Mucosa of descending colon (tissue), 3 donors: ENCODE results near the gene OSBPL8. TPM values are rescaled to one million over a fixed set of nuclear protein-coding genes. Genes with fewer than 3 reads are reported as not detected.

Source experiments
- ATAC-seq: fragments of 200-7000 bp; cut with Tn5 transposase; one replicate; pipeline ENCODE4 v1.9.1; 2020; ENCODE audit warnings: mild to moderate bottlenecking, moderate library complexity
- DNase-seq, 3 donors: peaks; one replicate each; pipeline ENCODE4 v3.0.0-alpha.2; 2020
- H3K36me3 ChIP-seq: fragments of 200-600 bp; one replicate; pipeline ENCODE4 v1.8.0; 2021; ENCODE audit warnings: low read depth, mild to moderate bottlenecking
- H3K4me1 ChIP-seq: fragments of 200-600 bp; one replicate; pipeline ENCODE4 v1.8.0; 2021; ENCODE audit warnings: low read depth, mild to moderate bottlenecking
- H3K4me3 ChIP-seq: fragments of 200-600 bp; one replicate; pipeline ENCODE4 v1.8.0; 2021; ENCODE audit warnings: mild to moderate bottlenecking
- H3K9me3 ChIP-seq: fragments of 200-600 bp; one replicate; pipeline ENCODE4 v1.8.0; 2021; ENCODE audit warnings: mild to moderate bottlenecking
- CTCF ChIP-seq: fragments of 200-600 bp; IDR thresholded peaks from one replicate; pipeline ENCODE4 v1.8.0; 2022; ENCODE audit warnings: antibody characterized with exemption, mild to moderate bottlenecking
- intact Hi-C, 2 donors: fragments of 100-400 bp; cut with DNase I in 1 of 2; cut with micrococcal nuclease in 1 of 2; formaldehyde crosslinking; loops; one replicate each; pipeline versions ENCODE4 v1.11.0 to v1.11.1; 2022; cut with DNase I, micrococcal nuclease
- total RNA-seq, 3 donors: library from RNA; stranded (reverse); fragmentation: NEBNext Ultra II Directional in 2 of 3; extraction: Animal tissue kit (Norgen Biotek cat#: 25700) in 2 of 3; gene quantifications; one replicate each; pipeline versions ENCODE4 v1.2.1 to v1.2.4, GENCODE V29; 2021 to 2023
- donor health status: DM: no; HTN: no; CAD: no; lungs with moderate emphysema.
- donor health status: DM: no; HTN: no; CAD: no.
- donor health status: DM: no; HTN: yes; CAD: no.

OSBPL8 gene
- total RNA-seq, 3 donors from 2014 or later: 26.3 to 56.0 (median 26.9) TPM

GRCh38 chr12:76508128-76508980 is 51.2 kb downstream of the OSBPL8 start:
- Histone ChIP-seq H3K4me1 (no peaks in the 10 kb centered on the region), H3K9me3 (no peaks in the 10 kb centered on the region), H3K36me3 (no peaks in the 10 kb centered on the region), H3K4me3 (no peak overlapping the region)
- intact Hi-C loops: no loop called here
- DNase-seq: no peak
- TF ChIP-seq CTCF: no peak
- no peak for ATAC-seq

GRCh38 chr12:76506149-76506548 is 53.4 kb downstream of the OSBPL8 start:
- H3K36me3 ChIP-seq: no peaks in the 10 kb centered on the region
- TF ChIP-seq CTCF: no peak
- intact Hi-C loops: no loop called here

GRCh38 chr12:76505050-76505449 is 54.5 kb downstream of the OSBPL8 start:
- H3K4me1 ChIP-seq: no peaks in the 10 kb centered on the region
- no peak overlapping the region for H3K4me3 ChIP-seq
- DNase-seq (no peak), ATAC-seq (no peak)
- TF ChIP-seq CTCF: no peak
- intact Hi-C loops: no loop called here
- H3K36me3 ChIP-seq: no peaks in the 10 kb centered on the region
- H3K9me3 ChIP-seq: no peaks in the 10 kb centered on the region

More at GRCh38 chr12:76506149-76506548, 53.4 kb downstream of the OSBPL8 start:
- Histone ChIP-seq H3K4me1 (no peaks in the 10 kb centered on the region), H3K4me3 (no peak overlapping the region), H3K9me3 (no peaks in the 10 kb centered on the region)
- no peak for ATAC-seq
- no peak for DNase-seq

GRCh38 chr12:76504606-76505005 is 55.0 kb downstream of the OSBPL8 start:
- H3K4me1 ChIP-seq: no peaks in the 10 kb centered on the region
- ATAC-seq (no peak), DNase-seq (no peak)
- no peaks in the 10 kb centered on the region for H3K36me3 ChIP-seq
- no peak overlapping the region for H3K4me3 ChIP-seq
- intact Hi-C loops: no loop called here
- no peak for TF ChIP-seq CTCF
- H3K9me3 ChIP-seq: no peaks in the 10 kb centered on the region

- Histone ChIP-seq H3K4me1 (no peaks in the 10 kb centered on the region), H3K4me3 (no peak overlapping the region), H3K9me3 (no peaks in the 10 kb centered on the region), H3K36me3 (no peaks in the 10 kb centered on the region)
- DNase-seq (no peak), ATAC-seq (no peak)
- no peak for TF ChIP-seq CTCF
- intact Hi-C loops: no loop called here
Measured at GRCh38 chr12:76503957-76504356, 55.6 kb downstream of the OSBPL8 start.
